Common myeloid progenitor, CD34-positive (primary cell): Measurements from ENCODE around the gene CHM.

Experiments used
- CTCF ChIA-PET: fragments of 350-600 bp; sonication (Branson Sonifier 250); formaldehyde crosslinking; loops from one replicate; lab custom pipeline; 2021; ENCODE audit warnings: antibody characterized with exemption; lab: Charles Lee
- POLR2A ChIA-PET: fragments of 350-600 bp; sonication (Branson Sonifier 250); formaldehyde crosslinking; loops from one replicate; lab custom pipeline; 2021; ENCODE audit warnings: antibody characterized with exemption; lab: Charles Lee
- DNase-seq, 3 donors: peaks; one replicate each; pipeline versions ENCODE4 v3.0.0 to v3.0.0-alpha.2; 2013
- H3K27ac ChIP-seq, 2 experiments: 1 replicate in 1 of 2; 2 replicates in 1 of 2; pipeline ENCODE4 v1.7.0; 2013; ENCODE audit warnings: inconsistent platforms in 2 of 2, low read length in 2 of 2, mild to moderate bottlenecking in 2 of 2, low read depth in 1 of 2, moderate library complexity in 1 of 2; ENCODE audit not compliant: severe bottlenecking in 2 of 2, insufficient read depth in 1 of 2, poor library complexity in 1 of 2
- H3K27me3 ChIP-seq, 5 experiments: replicated peaks in 2 of 5; 1 replicate in 3 of 5; 2 replicates in 2 of 5; pipeline versions ENCODE4 v1.6.1 to v1.7.0; 2013; ENCODE audit warnings: low read length in 4 of 5, mild to moderate bottlenecking in 2 of 5, moderate library complexity in 2 of 5, inconsistent platforms in 1 of 5; ENCODE audit not compliant: insufficient read depth in 5 of 5, control insufficient read depth in 4 of 5
- H3K36me3 ChIP-seq, 4 experiments: 1 replicate in 2 of 4; 2 replicates in 2 of 4; pipeline versions ENCODE4 v1.6.1 to v1.7.0; 2013; ENCODE audit warnings: low read length in 3 of 4, control low read depth in 1 of 4, mild to moderate bottlenecking in 1 of 4; ENCODE audit not compliant: control insufficient read depth in 4 of 4, insufficient read depth in 4 of 4
- H3K4me1 ChIP-seq, 4 experiments: 1 replicate in 3 of 4; 2 replicates in 1 of 4; pipeline versions ENCODE4 v1.6.1 to v1.7.1; 2013; ENCODE audit warnings: low read length in 3 of 4, mild to moderate bottlenecking in 3 of 4, control low read depth in 1 of 4, inconsistent platforms in 1 of 4, moderate library complexity in 1 of 4; ENCODE audit not compliant: control insufficient read depth in 4 of 4, insufficient read depth in 4 of 4; ENCODE audit errors: control extremely low read depth in 1 of 4
- H3K4me3 ChIP-seq, 7 experiments: 1 replicate in 4 of 7; 2 replicates in 3 of 7; pipeline versions ENCODE4 v1.5.1 to v1.7.0; 2013; ENCODE audit warnings: mild to moderate bottlenecking in 7 of 7, low read length in 6 of 7, moderate library complexity in 6 of 7, inconsistent platforms in 2 of 7, low read depth in 2 of 7, control low read depth in 1 of 7; ENCODE audit not compliant: insufficient read depth in 4 of 7, control insufficient read depth in 1 of 7; ENCODE audit errors: extremely low read depth in 1 of 7
- H3K9me3 ChIP-seq, 5 experiments: 1 replicate in 4 of 5; 2 replicates in 1 of 5; pipeline versions ENCODE4 v1.6.1 to v1.7.1; 2013; ENCODE audit warnings: low read length in 4 of 5, mild to moderate bottlenecking in 2 of 5, inconsistent platforms in 1 of 5, low read depth in 1 of 5, moderate library complexity in 1 of 5; ENCODE audit not compliant: control insufficient read depth in 4 of 5, insufficient read depth in 2 of 5; ENCODE audit errors: control extremely low read depth in 1 of 5
- WGBS: methylation state at CpG from one replicate; pipeline ENCODE4 v1.1.5; 2013; ENCODE audit not compliant: insufficient coverage; 5-methylcytosine and 5-hydroxymethylcytosine counted together

CHM gene

GRCh38 chrX:85998954-85999353 is 48.4 kb downstream of the CHM start:
- Histone ChIP-seq H3K4me3 (no peak overlapping the region), H3K27me3 (no peaks in the 10 kb centered on the region), H3K9me3 (no peaks in the 10 kb centered on the region), H3K36me3 (peaks cover 0 to 2% (median 0%) of the 10 kb centered on the region in 4 experiments), H3K4me1 (peaks cover 0 to 8% (median 1%) of the 10 kb centered on the region in 4 experiments), H3K27ac (no peak overlapping the region)
- CTCF ChIA-PET, result no interaction called here
- POLR2A ChIA-PET, result no interaction called here
- no peak for DNase-seq

GRCh38 chrX:85996555-85996954 is 50.8 kb downstream of the CHM start:
- H3K9me3 ChIP-seq, result no peaks in the 10 kb centered on the region
- no peak overlapping the region for H3K4me3 ChIP-seq
- H3K4me1 ChIP-seq, result no peaks in the 10 kb centered on the region
- H3K27me3 ChIP-seq, result no peaks in the 10 kb centered on the region
- no peak overlapping the region for H3K27ac ChIP-seq
- ChIA-PET CTCF (no interaction called here), POLR2A (no interaction called here)
- peaks cover 0 to 2% (median 0%) of the 10 kb centered on the region in 4 experiments for H3K36me3 ChIP-seq
- no peak for DNase-seq

GRCh38 chrX:85995641-85996040 is 51.7 kb downstream of the CHM start:
- H3K36me3 ChIP-seq, result peaks cover 0 to 2% (median 0%) of the 10 kb centered on the region in 4 experiments
- no peaks in the 10 kb centered on the region for H3K27me3 ChIP-seq
- H3K4me1 ChIP-seq, result no peaks in the 10 kb centered on the region
- H3K9me3 ChIP-seq, result no peaks in the 10 kb centered on the region
- ChIA-PET POLR2A (no interaction called here), CTCF (no interaction called here)
- WGBS, result 100% methylated on average over 1 of the region's 1 CpG
- H3K27ac ChIP-seq, result no peak overlapping the region
- no peak for DNase-seq
- no peak overlapping the region for H3K4me3 ChIP-seq

- ChIA-PET CTCF (interaction anchor here (0.9 kb wide), 1 partner anchor 26 kb away, joined by 3 read pairs; no protein-coding TSS in a partner anchor), POLR2A (no interaction called here)
- Histone ChIP-seq H3K27ac (no peak overlapping the region), H3K36me3 (peaks cover 0 to 2% (median 0%) of the 10 kb centered on the region in 4 experiments), H3K4me1 (no peaks in the 10 kb centered on the region), H3K4me3 (no peak overlapping the region), H3K9me3 (no peaks in the 10 kb centered on the region), H3K27me3 (no peaks in the 10 kb centered on the region)
- no CpG with 5 or more reads among the region's 1 CpG for WGBS
- no peak for DNase-seq
Observed at GRCh38 chrX:85994797-85995196, 52.6 kb downstream of the CHM start.

GRCh38 chrX:85994228-85994627 is 53.1 kb downstream of the CHM start:
- no peak overlapping the region for H3K4me3 ChIP-seq
- POLR2A ChIA-PET, result no interaction called here

GRCh38 chrX:85993539-85994197 is 53.7 kb downstream of the CHM start:
- Histone ChIP-seq H3K9me3 (peaks cover 0 to 3% (median 0%) of the 10 kb centered on the region in 5 experiments), H3K4me3 (no peak overlapping the region), H3K4me1 (no peaks in the 10 kb centered on the region), H3K27me3 (no peaks in the 10 kb centered on the region), H3K27ac (no peak overlapping the region), H3K36me3 (peaks cover 0 to 2% (median 0%) of the 10 kb centered on the region in 4 experiments)
- ChIA-PET POLR2A (no interaction called here), CTCF (no interaction called here)
- no peak for DNase-seq
- no CpG with 5 or more reads among the region's 2 CpGs for WGBS

More at GRCh38 chrX:85994228-85994627, 53.1 kb downstream of the CHM start:
- no peaks in the 10 kb centered on the region for H3K4me1 ChIP-seq
- H3K27me3 ChIP-seq, result no peaks in the 10 kb centered on the region
- CTCF ChIA-PET, result interaction anchor here (0.9 kb wide), 1 partner anchor 25 kb away, joined by 3 read pairs; no protein-coding TSS in a partner anchor
- H3K27ac ChIP-seq, result no peak overlapping the region
- peaks cover 0 to 2% (median 0%) of the 10 kb centered on the region in 4 experiments for H3K36me3 ChIP-seq
- DNase-seq, result no peak
- WGBS, result 80% methylated on average over 1 of the region's 2 CpGs
- peaks cover 0 to under 1% (median 0%) of the 10 kb centered on the region in 5 experiments for H3K9me3 ChIP-seq

- Histone ChIP-seq H3K4me1 (no peaks in the 10 kb centered on the region), H3K27me3 (no peaks in the 10 kb centered on the region), H3K4me3 (no peak overlapping the region), H3K27ac (no peak overlapping the region), H3K36me3 (no peaks in the 10 kb centered on the region), H3K9me3 (peaks cover 0 to 3% (median 0%) of the 10 kb centered on the region in 5 experiments)
- DNase-seq, result peak in 2 of 3 donors; percentile 5 to 26
- POLR2A ChIA-PET, result no interaction called here
- CTCF ChIA-PET, result no interaction called here
- WGBS, result 48% methylated on average over 3 of the region's 3 CpGs
Observed at GRCh38 chrX:85992811-85993229, 54.5 kb downstream of the CHM start.
